GM21390 (cell line): ENCODE data around the gene STX10.

Experiments
- ATAC-seq: cut with Tn5 transposase; IDR thresholded peaks from one replicate; pipeline ENCODE4 v1.9.1; 2021; ENCODE audit not compliant: unreplicated experiment

STX10 gene

GRCh38 chr19:13146763-13147563 lies 3.2 kb downstream of the STX10 start:
- ATAC-seq, result no peak

GRCh38 chr19:13139633-13140311 lies 10.4 kb downstream of the STX10 start:
- no peak for ATAC-seq

DNA sequence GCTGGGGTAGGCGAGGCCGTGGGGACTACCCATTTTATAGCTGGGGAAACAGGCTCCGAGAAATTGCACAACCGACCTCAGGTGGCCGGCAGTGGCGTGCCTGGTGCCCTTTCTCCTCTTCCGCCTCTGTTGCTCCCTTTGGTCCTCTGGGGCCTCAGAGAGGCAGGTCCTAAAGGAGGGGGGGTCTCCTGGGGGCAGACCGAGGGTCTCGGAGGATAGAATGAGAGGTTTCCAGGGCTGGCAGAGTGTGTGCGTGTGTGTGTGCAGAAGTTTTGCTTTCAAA lies 11.3 kb downstream of the STX10 start:
- no peak for ATAC-seq

GRCh38 chr19:13138171-13138915 lies 11.8 kb downstream of the STX10 start:
- no peak for ATAC-seq

- ATAC-seq, result no peak
These were observed 12.8 kb downstream of the STX10 start for GRCh38 chr19:13137290-13137794.

GRCh38 chr19:13135068-13136062 lies 14.8 kb downstream of the STX10 start:
- no peak for ATAC-seq

- no peak for ATAC-seq
These were observed 15.5 kb downstream of the STX10 start for GRCh38 chr19:13134626-13135025.

- ATAC-seq, result no peak
These were observed 16.8 kb downstream of the STX10 start for GRCh38 chr19:13133241-13133870.

DNA sequence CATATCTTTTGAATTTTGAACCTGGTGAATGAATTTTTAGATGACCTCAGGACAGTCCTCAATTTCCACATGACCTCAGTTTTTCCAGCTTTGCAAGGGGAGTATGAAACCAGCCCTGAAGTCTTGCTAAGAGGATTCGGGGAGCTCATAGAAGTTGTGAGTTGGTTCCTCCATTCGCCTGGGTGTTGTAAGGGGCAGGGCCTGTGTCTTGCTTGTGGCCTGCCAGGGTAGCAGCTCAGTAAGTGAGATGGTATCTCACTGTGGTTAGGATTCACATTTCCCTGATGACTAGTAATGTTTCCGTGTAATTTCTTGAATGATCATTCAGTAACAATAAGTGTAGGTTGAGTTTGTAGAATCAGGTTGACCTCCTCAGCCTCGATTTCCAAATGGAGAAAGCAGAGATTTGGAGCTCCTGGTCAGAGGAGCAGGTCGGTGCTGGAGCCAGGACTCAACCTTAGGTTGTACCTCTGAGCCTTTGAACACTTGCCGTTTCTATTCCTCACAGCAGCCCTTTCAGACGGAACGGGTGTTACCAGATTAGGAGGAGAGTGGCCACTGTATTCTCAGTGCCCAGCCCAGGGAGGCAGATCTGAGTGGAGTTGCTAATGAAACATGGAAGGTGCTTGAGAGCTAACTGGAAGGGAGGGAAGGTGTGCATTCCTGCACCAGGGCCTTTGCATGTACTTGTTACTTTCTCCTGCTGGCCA lies 17.5 kb downstream of the STX10 start:
- ATAC-seq, result no peak

DNA sequence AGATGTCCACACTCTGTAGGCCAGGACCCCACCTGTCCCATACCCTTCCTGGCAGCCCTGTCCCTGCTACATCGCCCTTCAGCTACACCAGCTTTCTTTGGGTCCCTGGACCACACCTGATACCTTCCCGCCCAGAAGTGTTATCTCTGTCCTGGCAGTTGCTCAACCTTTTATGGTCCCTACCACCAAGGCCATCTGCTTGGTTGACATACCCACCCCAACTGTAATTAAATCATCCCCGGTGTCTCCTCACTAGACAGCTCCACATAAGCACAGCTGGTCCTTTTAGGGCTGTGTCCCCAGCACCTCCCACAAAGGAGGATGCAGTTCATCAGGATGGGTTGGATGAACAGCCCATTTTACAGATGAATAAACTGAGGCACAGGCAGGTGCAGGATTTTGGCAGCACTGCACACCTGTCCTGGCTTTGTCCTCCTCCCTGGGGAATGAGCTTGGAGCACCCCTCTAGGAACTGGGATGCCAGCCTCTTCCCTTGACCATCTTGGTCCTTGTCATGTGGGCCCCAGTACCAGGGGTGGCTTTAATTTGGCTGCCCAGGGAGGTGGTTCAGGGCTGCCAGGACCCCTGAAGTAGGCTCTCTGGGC lies 19.2 kb downstream of the STX10 start:
- ATAC-seq, result no peak

- ATAC-seq, result no peak
These were observed 20.8 kb downstream of the STX10 start for GRCh38 chr19:13129384-13129783.

DNA sequence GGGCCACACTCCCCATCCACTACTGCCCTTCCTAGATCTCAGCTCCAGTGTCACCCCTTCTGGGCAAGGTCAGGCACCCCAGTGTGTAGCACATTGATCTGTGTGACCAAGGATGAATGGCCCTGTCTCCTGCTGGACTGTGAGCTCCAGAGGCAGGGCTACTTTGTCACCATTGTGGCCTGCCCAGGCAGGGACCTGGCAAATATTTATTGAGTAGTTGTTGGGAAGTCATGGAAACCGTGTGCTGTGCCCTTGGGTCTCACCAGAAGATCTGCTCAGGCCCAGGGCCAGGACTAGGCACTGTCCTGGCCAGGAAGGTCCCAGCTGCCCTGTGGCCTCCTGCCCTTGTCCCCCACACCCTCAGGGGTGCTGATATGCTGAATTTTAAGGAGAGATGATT lies 21.6 kb downstream of the STX10 start:
- ATAC-seq, result no peak

GRCh38 chr19:13127811-13128575 lies 22.2 kb downstream of the STX10 start:
- ATAC-seq, result no peak

- no peak for ATAC-seq
These were observed 23.1 kb downstream of the STX10 start for GRCh38 chr19:13127051-13127450.

DNA sequence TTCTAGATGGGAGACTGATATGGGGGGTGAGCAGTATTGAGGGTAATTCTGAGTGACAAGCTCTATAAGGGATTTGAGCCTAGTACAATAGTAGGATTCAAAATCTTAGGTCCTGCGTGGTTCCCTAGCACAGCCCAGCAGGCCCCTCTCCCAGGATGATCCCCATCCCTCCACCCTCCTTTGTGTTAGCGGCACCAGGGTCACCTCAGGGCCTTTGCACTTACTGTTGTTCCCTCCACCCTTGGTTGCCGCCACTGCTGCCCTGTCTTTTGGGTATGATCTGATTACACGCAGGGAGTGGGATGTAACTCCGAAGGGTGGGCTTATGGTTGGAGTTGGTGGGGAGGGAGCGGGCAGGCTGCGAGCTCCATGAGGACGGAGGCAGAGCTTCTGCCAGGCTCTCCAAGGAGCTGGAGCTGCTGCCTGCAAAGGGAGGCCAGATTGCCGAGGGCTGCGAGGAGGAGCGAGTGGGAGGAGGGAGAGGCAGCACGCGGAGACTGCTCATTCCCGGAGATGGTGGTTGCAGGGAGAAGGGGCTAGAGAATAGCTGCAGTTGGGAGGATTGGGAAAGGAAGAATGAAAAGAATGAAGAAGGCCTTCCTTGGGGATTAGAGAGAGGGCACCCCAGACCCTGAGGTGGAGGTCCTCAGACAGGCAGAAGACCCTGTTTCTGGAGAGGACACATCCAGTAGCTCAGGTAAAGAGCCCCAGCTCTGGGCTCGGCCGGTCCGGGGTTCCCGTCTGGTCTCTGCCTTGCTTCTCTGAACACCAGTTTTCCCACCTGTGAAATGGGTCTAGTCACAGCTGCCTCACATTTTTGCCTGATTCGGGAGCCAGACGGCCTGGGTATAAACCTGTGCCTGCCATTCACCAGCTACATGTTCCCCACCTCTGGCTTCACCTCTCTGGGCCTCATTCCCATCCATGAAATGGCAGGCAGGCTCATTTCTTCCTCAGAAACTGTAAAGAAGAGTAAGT lies 26.9 kb downstream of the STX10 start:
- ATAC-seq, result no peak

GRCh38 chr19:13122275-13122878 lies 27.8 kb downstream of the STX10 start:
- ATAC-seq, result no peak
